Jurkat, Clone E6-1 (cell line): ENCODE data around the gene CYTH1. TPM values are rescaled to one million over a fixed set of nuclear protein-coding genes. Genes with fewer than 3 reads are reported as not detected.

Source experiments
- DNase-seq: peaks from one replicate; pipeline ENCODE4 v3.0.0-alpha.2; 2011; ENCODE audit warnings: low read depth, low spot score
- H3K4me3 ChIP-seq: 2 replicates; pipeline ENCODE4 v1.5.1; 2011; ENCODE audit warnings: mild to moderate bottlenecking, low read length, control low read depth, moderate library complexity
- polyA plus RNA-seq: library from polyadenylated mRNA; unstranded; fragments of >200 nt; gene quantifications from one replicate; pipeline ENCODE4 v1.2.1, GENCODE V29; 2012; ENCODE audit warnings: missing spikeins; ENCODE audit not compliant: insufficient read length, insufficient read depth

The CYTH1 gene, protein sequence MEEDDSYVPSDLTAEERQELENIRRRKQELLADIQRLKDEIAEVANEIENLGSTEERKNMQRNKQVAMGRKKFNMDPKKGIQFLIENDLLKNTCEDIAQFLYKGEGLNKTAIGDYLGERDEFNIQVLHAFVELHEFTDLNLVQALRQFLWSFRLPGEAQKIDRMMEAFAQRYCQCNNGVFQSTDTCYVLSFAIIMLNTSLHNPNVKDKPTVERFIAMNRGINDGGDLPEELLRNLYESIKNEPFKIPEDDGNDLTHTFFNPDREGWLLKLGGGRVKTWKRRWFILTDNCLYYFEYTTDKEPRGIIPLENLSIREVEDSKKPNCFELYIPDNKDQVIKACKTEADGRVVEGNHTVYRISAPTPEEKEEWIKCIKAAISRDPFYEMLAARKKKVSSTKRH
- 99.1 TPM for polyA plus RNA-seq

DNA sequence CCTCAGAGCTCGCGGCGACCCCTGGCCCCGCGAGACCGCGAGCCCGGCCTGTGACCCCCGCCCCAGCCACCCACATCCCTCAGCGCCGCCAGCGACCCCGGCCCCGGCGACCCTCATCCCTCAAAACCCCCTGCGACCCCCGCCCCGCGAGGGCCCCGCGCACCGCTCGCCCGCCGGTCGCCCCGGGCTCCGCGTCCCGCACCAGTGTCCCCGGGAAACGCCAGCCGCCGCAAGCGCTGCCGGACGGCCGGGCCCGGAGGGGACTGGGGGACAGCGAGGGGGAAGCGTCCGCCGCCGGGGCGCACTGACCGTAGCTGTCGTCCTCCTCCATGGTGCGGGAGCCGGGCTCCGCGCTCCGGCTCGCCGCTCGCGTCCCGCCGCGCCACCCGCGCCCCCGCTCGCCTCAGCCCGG lies at the start of gene CYTH1:
Gene CYTH1 (minus strand): TSS at position 381 of the 412 bp plus-strand sequence. CDS start 50 bp downstream, at position 331.
- peak within 1 kb of the TSS; percentile 72 for H3K4me3 ChIP-seq
- DNase-seq = no peak

DNA sequence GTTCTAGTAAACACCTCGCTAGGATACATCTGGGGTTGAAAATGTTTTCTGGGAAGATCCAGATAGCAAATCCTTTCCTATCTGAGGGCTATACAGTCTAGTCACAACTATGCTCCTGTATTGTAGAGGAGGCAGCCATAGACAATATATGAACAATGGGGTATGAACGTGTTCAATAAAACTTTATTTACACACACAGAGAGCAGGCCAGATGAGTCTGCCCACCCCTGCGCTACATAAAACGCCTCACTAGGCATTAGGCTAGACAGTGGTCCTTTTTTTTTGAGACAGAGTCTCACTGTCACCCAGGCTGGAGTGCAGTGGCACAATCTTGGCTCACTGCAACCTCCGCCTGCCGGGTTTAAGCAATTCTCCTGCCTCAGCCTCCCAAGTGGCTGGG lies 47.4 kb upstream of the CYTH1 start:
- no peak for DNase-seq
- H3K4me3 ChIP-seq = no peak overlapping the region

DNA sequence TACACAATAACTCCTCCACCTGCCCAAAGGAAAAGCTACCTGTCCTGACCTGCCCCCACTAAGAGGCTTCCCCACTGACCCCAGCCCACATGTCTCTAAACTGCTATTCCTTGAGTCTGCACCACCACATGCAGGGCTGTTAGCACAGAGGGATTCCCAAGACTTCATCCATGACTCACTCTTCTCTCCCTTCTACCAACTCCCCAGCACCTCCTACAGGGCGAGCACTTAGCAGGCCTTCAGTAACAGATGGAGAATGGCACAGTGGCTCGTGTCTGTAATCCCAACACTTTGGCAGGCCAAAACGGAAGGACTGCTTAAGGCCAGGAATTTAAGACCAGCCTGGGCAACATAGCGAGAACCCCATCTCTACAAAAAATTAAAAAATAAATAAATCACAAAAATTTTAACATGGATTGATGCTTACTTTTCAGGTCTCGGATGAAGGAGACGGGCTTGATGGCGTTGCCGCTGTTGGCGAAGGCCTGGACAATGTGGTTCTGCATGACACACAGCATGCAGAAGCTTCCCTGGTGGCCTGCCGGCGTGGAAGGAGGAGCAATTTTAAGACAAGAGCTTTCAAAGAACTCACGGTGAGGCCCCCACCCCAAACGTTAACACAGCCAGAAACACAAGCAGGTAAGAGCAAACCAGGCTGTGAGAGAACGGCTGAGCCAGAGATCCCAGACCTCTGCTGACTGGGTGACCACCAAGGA lies 46.6 kb upstream of the CYTH1 start:
- no peak overlapping the region for H3K4me3 ChIP-seq
- DNase-seq = no peak

DNA sequence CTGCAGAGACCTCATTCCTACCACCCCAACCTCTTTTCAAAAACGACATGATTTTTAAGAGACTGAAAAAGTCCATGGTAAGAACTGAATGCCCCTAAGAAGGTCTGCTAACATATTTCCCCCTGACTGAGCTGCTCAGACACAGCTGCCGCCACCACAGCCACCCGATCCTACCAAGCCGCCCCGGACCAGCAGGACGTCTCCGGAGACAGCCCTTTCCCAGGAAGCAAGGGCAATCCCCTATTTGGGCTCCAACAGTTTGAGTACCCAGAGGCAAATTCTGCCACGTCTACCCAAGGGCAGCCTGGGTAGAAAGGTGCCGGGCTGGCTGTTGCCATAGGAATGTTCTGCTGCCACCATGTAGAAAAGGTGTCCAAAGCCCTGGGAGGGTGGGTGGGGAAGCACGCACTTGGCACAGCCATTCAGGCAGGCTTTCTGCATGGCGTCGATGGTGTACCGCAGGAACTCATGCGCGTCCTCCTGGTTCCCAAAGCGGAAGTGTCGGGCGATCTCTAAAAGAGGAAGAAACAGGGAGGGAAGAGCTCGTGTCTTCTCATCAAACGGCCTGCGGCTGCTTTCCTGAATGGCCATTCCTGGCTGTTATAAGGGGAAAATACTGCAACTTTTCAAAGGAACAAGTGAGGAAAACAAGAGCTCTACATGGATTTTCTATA lies 44.9 kb upstream of the CYTH1 start:
- DNase-seq = no peak
- no peak overlapping the region for H3K4me3 ChIP-seq

DNA sequence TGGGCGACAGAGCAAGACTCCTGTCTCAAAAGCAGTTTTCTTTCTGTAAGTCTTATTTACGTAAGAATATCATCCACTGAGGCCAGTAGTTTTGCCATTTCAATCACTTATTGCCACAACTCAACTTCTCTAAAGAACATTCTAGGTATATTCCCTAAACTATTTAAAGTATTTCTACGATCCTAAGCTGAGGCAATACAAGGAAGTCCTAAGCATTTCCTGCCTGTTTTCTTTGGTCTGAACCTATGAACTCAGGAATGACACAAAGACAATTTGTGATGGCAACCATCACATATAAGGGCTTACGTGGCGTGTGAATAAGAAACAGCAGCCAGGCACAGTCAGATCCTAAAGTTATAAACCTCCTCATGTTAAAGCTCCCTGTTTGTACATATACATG lies 44.3 kb upstream of the CYTH1 start:
- no peak overlapping the region for H3K4me3 ChIP-seq
- DNase-seq = no peak

DNA sequence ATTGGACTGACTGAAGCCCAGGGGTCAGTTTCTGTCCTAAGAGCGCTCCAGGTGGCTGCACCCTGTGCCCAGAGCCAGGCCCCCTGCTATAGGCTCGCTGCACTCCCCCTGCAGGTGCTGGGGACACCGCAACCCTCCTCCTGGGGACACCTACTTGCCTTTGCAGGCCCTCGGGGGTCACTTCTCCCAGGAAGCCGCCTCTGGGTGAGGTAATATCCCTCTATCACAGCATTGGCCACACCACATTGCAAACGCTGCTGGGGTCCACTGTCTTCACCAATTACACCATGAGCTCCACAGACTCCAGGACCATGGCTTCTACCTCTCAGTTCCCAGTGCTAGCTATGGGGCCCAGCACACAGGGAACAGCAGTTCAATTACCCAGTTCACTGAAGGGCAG lies 43.6 kb upstream of the CYTH1 start:
- no peak overlapping the region for H3K4me3 ChIP-seq
- DNase-seq = no peak

DNA sequence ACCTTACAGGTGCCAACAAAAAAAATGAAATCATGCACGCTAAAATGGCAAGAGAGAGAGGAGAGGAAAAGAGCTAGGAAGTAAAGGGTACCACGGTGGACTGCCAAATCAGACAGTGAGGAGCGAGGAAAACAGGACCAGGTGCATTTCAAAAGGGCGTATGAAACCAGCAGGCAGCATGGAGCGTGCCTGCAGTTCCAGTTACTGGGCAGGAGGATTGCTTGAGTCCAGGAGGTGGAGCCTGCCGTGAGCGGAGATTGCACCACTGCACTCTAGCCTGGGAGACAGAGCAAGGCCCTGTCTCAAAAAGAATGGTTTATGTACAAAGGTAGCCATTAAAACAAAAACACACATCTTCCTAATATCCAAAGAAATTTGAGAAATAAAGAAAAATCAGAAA lies 42.2 kb upstream of the CYTH1 start:
- DNase-seq = no peak
- no peak overlapping the region for H3K4me3 ChIP-seq

DNA sequence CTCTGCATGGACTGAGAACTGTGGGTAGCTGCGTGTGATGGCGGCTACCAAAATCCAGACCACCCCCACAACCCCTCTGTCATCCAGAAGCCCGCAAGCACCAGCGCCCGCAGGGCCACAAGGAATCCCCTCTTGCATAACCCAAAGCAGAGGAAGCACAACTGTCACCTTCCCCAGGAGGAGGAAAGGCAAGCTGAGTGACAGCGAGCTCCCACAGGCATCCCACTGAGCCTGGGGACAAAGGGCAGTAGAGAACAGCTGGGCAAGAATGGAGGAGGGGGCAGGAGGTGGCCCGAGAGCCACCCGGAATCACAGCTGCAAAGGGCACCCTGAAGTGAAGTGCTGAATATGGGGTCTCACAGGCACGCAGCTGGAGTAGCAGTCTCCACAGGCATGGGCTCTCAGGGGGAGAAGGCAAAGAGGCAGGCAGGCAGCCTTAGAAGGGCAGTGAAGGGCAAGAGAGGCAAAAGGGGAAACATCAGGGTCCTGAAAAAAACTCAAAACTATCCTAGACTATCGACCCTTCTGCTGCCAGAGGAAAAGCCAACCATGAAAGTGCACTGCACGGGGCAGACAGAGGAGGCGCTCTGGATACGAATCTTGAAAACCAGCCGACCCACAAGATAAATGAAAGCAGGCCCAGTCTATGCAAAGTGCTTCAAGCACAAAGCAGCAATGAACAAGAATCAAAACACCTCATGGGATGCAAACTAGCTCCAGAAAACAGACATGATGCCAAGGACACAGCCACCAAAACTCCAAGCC lies 41.4 kb upstream of the CYTH1 start:
- H3K4me3 ChIP-seq = no peak overlapping the region
- DNase-seq = no peak

DNA sequence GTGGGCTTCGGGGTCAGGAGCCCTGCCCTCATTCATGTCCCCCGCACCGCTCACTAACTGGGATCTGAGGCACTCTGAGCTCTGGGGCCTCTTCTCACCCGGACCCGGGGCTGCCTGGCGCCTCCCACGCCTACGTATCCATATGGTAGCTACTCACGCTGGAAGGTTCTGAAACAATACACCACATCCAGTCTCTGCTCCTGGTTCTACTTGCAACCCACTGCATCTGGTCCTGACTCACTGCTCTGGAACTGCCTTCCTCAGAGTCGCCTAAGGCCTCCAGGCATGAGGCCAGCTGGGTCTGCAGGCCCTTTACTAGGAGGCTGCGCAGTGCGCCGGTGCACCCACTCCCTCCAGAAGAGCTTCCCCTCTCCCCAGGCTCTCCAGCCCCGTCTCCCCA lies 40.5 kb upstream of the CYTH1 start:
- no peak overlapping the region for H3K4me3 ChIP-seq
- no peak for DNase-seq

DNA sequence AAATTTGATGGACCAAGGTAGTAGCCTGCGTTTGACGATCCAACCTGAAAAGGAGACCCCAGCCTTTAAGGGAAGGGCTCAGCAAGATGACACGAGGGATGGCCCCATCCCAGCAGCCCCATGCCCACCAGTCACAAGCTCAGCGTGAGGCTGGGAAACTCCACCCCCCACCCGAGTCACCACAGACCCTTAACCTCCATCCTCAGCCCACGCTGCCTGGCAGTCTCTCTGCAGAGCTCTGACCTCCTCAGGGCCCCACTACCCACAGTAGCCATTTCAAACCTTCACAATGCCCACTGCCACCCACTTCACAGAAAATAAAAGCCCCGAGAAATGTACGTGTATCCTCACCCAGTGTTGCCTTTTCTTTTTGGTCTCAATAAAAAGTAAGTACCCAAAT lies 39.9 kb upstream of the CYTH1 start:
- no peak overlapping the region for H3K4me3 ChIP-seq
- no peak for DNase-seq

DNA sequence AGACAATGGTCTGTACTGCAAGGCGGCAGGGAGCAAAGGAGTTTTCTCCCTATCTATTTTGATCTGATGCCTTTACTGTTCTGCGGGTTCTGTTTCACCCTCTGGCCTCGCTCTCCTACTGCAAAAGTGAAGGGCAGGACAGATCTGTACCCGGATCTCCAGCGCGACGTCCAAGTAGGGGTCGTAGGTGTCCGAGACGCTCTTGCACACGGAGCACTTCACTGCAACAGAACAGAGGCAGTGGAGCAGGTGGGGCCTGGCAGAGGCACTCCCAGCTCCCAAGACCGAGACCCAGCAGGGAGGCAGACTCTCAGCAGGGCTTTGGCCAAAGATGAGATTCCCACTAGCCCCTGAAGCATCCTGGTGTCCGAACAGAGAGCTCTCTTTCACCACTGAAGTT lies 38.8 kb upstream of the CYTH1 start:
- no peak for DNase-seq
- no peak overlapping the region for H3K4me3 ChIP-seq

DNA sequence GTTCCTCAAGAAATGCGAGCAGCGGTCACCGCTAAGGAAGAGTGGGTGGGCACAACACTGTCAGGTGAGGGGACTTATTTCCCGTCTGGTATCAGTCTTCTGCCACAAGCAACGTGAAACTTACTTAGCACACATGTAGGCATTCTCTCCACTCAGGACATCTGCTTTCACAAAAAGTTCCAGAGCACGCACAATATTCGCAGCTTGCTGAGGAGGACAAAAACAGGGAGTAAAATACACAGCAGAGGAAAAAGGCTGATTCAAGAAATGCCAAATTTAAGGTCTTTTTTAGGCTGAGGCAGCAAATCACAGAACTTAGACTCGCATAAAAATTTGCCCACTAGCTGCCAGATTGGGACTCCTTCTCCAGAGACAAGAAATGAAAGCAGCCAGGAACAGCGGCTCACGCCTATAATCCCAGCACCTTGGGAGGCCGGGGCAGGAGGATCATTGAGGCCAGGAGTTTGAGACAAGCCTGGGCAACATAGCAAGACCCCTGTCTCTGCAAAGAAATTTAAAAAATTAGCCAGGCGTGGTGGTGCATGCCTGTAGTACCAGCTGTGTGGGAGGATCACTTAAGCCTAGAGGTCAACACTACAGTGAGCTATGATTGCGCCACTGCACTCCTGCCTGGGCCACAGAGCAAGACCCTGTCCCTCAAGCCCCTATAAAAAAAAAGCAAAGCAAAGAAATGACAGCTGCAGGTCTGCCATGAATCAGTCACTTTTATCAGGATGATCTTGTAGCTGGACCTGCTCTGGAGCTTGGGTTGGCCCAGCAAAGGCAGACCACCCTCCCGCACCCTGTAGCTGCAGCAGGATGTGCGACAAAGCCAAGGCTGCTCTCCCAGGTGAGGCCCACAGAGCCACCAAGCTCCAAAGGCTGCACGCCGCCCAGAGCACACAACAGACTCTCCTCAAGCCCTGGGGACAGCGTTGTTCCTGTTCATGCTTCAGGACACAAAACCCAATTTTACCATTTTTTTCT lies 38.0 kb upstream of the CYTH1 start:
- H3K4me3 ChIP-seq = no peak overlapping the region
- DNase-seq = no peak

DNA sequence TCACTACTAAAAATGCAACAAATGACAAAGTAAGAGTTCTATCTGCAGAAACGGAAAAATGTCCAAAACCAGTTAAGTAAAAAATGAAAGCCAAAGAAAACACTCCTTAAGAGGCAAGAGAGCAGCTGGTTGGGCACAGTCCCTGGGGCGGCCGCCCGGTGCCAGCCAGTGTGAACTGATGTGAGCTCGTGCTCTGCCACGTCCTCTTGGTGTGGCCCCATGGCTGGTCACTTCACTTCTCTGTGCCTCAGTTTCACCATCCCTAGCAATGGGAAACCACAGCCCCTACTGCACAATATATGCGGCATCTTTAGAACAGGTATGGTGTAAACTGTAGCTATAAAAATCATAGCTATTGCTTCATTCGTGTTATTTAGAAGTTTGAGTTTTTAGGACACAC lies 37.3 kb upstream of the CYTH1 start:
- DNase-seq = no peak
- H3K4me3 ChIP-seq = no peak overlapping the region

DNA sequence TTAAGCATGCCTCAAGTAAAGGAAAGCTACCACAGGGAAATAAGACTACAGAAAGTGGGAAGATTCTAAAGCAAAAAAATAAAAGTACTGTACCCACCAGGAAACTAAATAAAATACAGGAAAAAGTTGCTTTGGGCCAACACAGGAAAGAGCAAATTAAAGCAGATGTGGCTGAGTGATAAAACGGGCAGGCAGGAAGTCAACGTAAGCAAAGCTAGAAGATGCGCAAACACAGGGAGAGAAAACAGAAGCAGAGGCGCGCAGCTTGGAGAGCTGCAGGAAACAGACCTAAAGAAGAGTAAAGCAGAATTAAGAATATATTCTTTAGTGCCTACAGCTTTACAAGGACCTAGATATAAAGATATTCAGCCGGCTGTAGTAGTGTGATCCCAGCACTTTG lies 36.9 kb upstream of the CYTH1 start:
- DNase-seq = peak; percentile 91

DNA sequence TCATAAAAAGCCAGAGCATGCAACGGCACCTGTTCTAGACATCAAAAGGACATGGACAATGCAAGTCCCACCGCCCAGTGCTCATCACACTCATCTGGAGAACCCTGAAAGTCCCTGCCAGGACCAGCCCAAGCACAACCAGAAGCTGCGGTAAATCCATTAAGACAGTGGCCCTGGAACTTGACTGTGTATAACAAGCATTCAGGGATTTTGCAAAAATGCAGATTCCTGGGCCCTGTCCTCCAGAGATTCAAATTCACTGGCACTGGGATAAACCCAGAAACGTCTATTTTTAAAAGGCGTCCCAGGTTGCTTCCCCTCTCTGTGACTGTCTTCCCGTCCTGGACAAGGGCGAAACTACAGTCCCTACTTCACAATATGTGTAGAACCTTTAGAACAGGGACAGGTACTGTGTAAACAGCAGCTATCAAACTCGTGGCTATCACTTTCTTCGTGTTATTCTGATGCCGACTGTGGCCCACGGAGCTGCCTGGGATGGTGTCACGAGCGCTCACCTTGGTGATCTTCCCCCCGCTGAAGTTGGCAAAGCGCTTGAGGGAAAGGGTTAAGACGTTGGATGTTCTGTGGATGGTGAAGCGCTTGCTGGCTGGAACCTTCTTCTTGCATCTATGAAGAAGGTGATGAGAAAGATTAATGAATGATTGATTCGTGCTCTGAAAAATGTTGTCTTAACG lies 36.2 kb upstream of the CYTH1 start:
- H3K4me3 ChIP-seq = peak overlapping the region; percentile 13
- no peak for DNase-seq

More for the DNA sequence above, 36.9 kb upstream of the CYTH1 start:
- H3K4me3 ChIP-seq = peak overlapping the region; percentile 13; the same call in 1 of the 2 replicates

DNA sequence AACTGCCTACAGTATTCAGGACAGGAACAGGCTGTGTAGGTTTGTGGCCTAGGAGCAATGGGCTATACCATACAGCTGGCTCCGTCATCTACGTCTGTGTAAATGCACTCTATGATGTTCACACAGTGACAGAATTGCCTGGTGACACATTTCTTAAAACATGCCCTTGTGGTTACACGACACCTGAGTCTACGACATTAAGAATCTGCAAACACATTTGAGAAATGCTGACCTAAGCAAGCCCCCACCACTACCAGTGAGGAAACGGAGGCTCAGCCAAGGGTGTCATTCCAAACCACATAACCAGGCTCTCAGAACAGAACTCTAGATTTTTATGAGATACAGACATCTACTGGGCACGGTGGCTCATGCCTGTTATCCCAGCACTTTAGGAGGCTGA lies 35.0 kb upstream of the CYTH1 start:
- no peak overlapping the region for H3K4me3 ChIP-seq
- DNase-seq = peak; percentile 93

DNA sequence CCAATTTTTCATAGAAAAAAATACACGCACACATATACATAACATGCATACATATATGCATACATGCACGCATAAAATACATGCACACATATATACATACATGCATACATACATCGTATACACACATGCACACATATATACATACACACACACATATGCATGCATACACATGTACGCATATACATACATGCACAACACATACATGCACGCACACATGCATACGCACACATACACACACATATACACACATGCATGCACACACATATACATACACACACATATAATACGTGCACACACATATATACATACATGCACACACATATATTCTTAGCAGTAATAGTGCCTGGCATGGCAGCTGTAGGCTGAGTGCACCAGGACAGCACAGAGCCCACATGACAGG lies 33.6 kb upstream of the CYTH1 start:
- no peak overlapping the region for H3K4me3 ChIP-seq
- DNase-seq = no peak

DNA sequence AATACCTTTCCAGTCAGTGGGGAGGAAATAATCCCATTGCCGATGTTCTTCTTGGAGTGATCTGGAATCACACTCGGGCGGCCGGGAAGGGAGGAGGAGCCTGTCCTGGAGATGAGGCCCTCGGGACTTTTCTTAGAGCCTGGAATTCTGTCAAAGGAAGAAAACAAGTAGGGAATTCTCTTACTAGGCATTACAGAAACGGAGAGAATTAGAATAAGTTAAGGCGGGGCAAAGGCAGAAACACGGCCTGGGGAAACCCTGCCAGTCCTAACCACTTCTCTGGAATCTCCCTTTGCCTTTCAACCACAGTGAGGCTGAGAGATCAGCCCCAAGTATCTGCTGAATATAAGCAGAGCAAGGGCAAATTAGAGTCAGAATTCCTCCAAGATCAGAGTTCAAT lies 30.8 kb upstream of the CYTH1 start:
- no peak overlapping the region for H3K4me3 ChIP-seq
- no peak for DNase-seq
